Measurements from ENCODE around the gene UQCRHL.

The UQCRHL gene

GRCh38 chr1:15799004-15799867 lies 8.2 kb downstream of the UQCRHL start:
- no peak for DNase-seq (ENCODE audit: low read depth in 2 of 2)

- no peak for DNase-seq (ENCODE audit: low read depth in 2 of 2)
Measured at GRCh38 chr1:15797614-15798390, 9.6 kb downstream of the UQCRHL start.

GRCh38 chr1:15796086-15796462 lies 11.4 kb downstream of the UQCRHL start:
- no peak for DNase-seq (ENCODE audit: low read depth in 2 of 2)

GRCh38 chr1:15788624-15789301 lies 18.7 kb downstream of the UQCRHL start:
- DNase-seq (ENCODE audit: low read depth in 2 of 2), result no peak

GRCh38 chr1:15786581-15786980 lies 20.9 kb downstream of the UQCRHL start:
- DNase-seq (ENCODE audit: low read depth in 2 of 2), result no peak

- no peak for DNase-seq (ENCODE audit: low read depth in 2 of 2)
Measured at GRCh38 chr1:15785683-15786082, 21.8 kb downstream of the UQCRHL start.

GRCh38 chr1:15777909-15778707 lies 29.3 kb downstream of the UQCRHL start:
- DNase-seq (ENCODE audit: low read depth in 2 of 2), result no peak

- DNase-seq (ENCODE audit: low read depth in 2 of 2), result no peak
Measured at GRCh38 chr1:15775706-15776105, 31.7 kb downstream of the UQCRHL start.

- no peak for DNase-seq (ENCODE audit: low read depth in 2 of 2)
Measured at GRCh38 chr1:15771836-15772515, 35.5 kb downstream of the UQCRHL start.

GRCh38 chr1:15770313-15770962 lies 37.0 kb downstream of the UQCRHL start:
- DNase-seq (ENCODE audit: low read depth in 2 of 2), result no peak

GRCh38 chr1:15768388-15768787 lies 39.1 kb downstream of the UQCRHL start:
- no peak for DNase-seq (ENCODE audit: low read depth in 2 of 2)

GRCh38 chr1:15767941-15768340 lies 39.5 kb downstream of the UQCRHL start:
- DNase-seq (ENCODE audit: low read depth in 2 of 2), result no peak

- DNase-seq (ENCODE audit: low read depth in 2 of 2), result no peak
Measured at GRCh38 chr1:15765495-15766194, 41.8 kb downstream of the UQCRHL start.

GRCh38 chr1:15764890-15765289 lies 42.6 kb downstream of the UQCRHL start:
- no peak for DNase-seq (ENCODE audit: low read depth in 2 of 2)

- DNase-seq (ENCODE audit: low read depth in 2 of 2), result no peak
Measured at GRCh38 chr1:15764269-15764764, 43.1 kb downstream of the UQCRHL start.

GRCh38 chr1:15762546-15762945 lies 44.9 kb downstream of the UQCRHL start:
- DNase-seq (ENCODE audit: low read depth in 2 of 2), result no peak

GRCh38 chr1:15761366-15762128 lies 45.9 kb downstream of the UQCRHL start:
- no peak for DNase-seq (ENCODE audit: low read depth in 2 of 2)

GRCh38 chr1:15760520-15761211 lies 46.8 kb downstream of the UQCRHL start:
- no peak for DNase-seq (ENCODE audit: low read depth in 2 of 2)
